PC-3 (cell line): ENCODE measurements around the gene TARS1. TPM values are rescaled to one million over a fixed set of nuclear protein-coding genes. Genes with fewer than 3 reads are reported as not detected.

ENCODE experiments used
- ATAC-seq: fragments of 200-7000 bp; cut with Tn5 transposase; 2 replicates; pipeline ENCODE4 v1.9.1; 2020; ENCODE audit warnings: mild to moderate bottlenecking, moderate library complexity
- BruUV-seq: library from RNA; stranded (reverse); fragments of 400-500 nt; replicated peaks from 2 replicates; lab custom pipeline; 2021; lab: Mats Ljungman, UMichigan
- CTCF ChIA-PET: fragments of 300-600 bp; sonication (Branson Sonifier 250); formaldehyde crosslinking; loops from one replicate; lab custom pipeline; 2022; ENCODE audit warnings: antibody characterized with exemption; lab: Charles Lee
- POLR2A ChIA-PET: fragments of 300-600 bp; sonication (Branson Sonifier 250); formaldehyde crosslinking; loops from one replicate; lab custom pipeline; 2022; ENCODE audit warnings: antibody characterized with exemption; ENCODE audit not compliant: unreplicated experiment; lab: Charles Lee
- DNase-seq: peaks from one replicate; pipeline ENCODE4 v3.0.0-alpha.2; 2015
- H2AFZ ChIP-seq: fragments of 300-600 bp; sonication (generic); 2 replicates; pipeline ENCODE4 v1.6.0; 2016; ENCODE audit warnings: antibody characterized with exemption, low read length
- H3F3A ChIP-seq: fragments of 300-600 bp; sonication (generic); one replicate; pipeline ENCODE4 v1.6.0; 2017; ENCODE audit warnings: antibody characterized with exemption, low read length, control low read depth, mild to moderate bottlenecking; ENCODE audit not compliant: unreplicated experiment
- H3K27ac ChIP-seq: fragments of 300-600 bp; sonication (generic); 2 replicates; pipeline ENCODE4 v1.5.1; 2016; ENCODE audit warnings: mild to moderate bottlenecking, low read length
- H3K27me3 ChIP-seq: fragments of 300-600 bp; sonication (generic); 2 replicates; pipeline ENCODE4 v1.6.1; 2016; ENCODE audit warnings: low read length, mixed read lengths
- H3K36me3 ChIP-seq: fragments of 300-600 bp; sonication (generic); 2 replicates; pipeline ENCODE4 v1.6.1; 2016; ENCODE audit warnings: low read depth, mixed run types, low read length, mixed read lengths
- H3K4me1 ChIP-seq: fragments of 300-600 bp; sonication (generic); 2 replicates; pipeline ENCODE4 v1.5.1; 2016; ENCODE audit warnings: low read length; ENCODE audit not compliant: insufficient read depth
- H3K4me2 ChIP-seq: fragments of 300-600 bp; sonication (generic); 2 replicates; pipeline ENCODE4 v1.6.0; 2016; ENCODE audit warnings: low read length
- H3K4me3 ChIP-seq: fragments of 300-600 bp; sonication (generic); 2 replicates; pipeline ENCODE4 v1.5.1; 2016; ENCODE audit warnings: mild to moderate bottlenecking, low read length, mixed read lengths
- H3K79me2 ChIP-seq: fragments of 300-600 bp; sonication (generic); 2 replicates; pipeline ENCODE4 v1.6.1; 2017; ENCODE audit warnings: low read length, mixed read lengths
- H3K9ac ChIP-seq: fragments of 300-600 bp; sonication (generic); 2 replicates; pipeline ENCODE4 v1.6.0; 2016; ENCODE audit warnings: mild to moderate bottlenecking, low read length
- H3K9me2 ChIP-seq: fragments of 300-600 bp; sonication (generic); replicated peaks from 2 replicates; pipeline ENCODE4 v1.6.1; 2016; ENCODE audit warnings: mixed run types, low read length, mixed read lengths
- H3K9me3 ChIP-seq: fragments of 300-600 bp; sonication (generic); 2 replicates; pipeline ENCODE4 v1.6.1; 2016; ENCODE audit warnings: low read length, mixed read lengths
- H4K20me1 ChIP-seq: fragments of 300-600 bp; sonication (generic); 2 replicates; pipeline ENCODE4 v1.6.1; 2016; ENCODE audit warnings: low read length, mixed read lengths
- EZH2 ChIP-seq: fragments of 300-600 bp; sonication (generic); IDR thresholded peaks from one replicate; pipeline ENCODE4 v1.6.1; 2017; ENCODE audit warnings: antibody characterized with exemption, mild to moderate bottlenecking, low read length; ENCODE audit not compliant: unreplicated experiment
- EZH2phosphoT487 ChIP-seq: fragments of 300-600 bp; sonication (generic); IDR thresholded peaks from 2 replicates; pipeline ENCODE4 v1.6.1; 2018; ENCODE audit warnings: mild to moderate bottlenecking, antibody characterized with exemption, low read length, borderline replicate concordance
- intact Hi-C: fragments of 100-400 bp; cut with micrococcal nuclease; formaldehyde crosslinking; loops from 2 replicates; pipeline ENCODE4 v1.9.0; 2023
- total RNA-seq: library from RNA; depleted of rRNA; stranded (reverse); fragments of >200 nt; gene quantifications from 2 replicates; pipeline ENCODE4 v1.2.3, GENCODE V29; 2014
- TF ChIP-seq, protein P1 (sequence below): fragments of 300-600 bp; sonication (generic); conservative IDR thresholded peaks from 2 replicates; pipeline ENCODE4 v1.5.1; 2017; ENCODE audit warnings: antibody characterized with exemption, low read depth, mild to moderate bottlenecking, low read length

The TARS1 gene
- total RNA-seq, 1 experiment from 2014 or later, result 221 TPM

DNA sequence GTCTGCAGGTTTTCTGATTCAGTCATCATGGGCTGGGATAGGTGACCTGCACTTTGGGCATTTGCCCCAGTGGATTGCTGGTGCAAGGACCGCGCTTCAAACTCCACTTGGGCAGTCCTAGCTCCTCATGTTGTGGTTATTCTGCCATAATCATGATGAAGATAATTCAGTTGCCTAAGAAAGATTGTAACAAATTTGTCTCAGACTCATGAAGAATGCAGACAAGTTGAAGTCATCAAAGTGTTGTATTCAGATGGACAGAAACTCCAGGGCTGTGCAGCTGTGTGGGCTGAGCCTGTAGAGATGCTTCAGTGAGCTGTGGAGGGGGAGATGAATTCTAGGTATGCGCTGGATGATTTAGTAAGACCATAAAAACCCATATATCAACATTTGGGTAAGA, 38.5 kb downstream of the TARS1 start:
- H3K9me3 ChIP-seq, result no peaks in the 10 kb centered on the region
- H3K36me3 ChIP-seq, result peaks cover 9% of the 10 kb centered on the region; the same call in 1 of the 2 replicates
- H3K4me3 ChIP-seq, result no peak overlapping the region
- no peaks in the 10 kb centered on the region for H3K79me2 ChIP-seq
- ATAC-seq, result no peak
- no TSS peak for BruUV-seq
- H3K27ac ChIP-seq, result no peak overlapping the region
- H3K4me2 ChIP-seq, result no peak overlapping the region
- ChIA-PET POLR2A (no interaction called here), CTCF (interaction anchor here (0.6 kb wide), 1 partner anchor 490 kb away, joined by 4 read pairs; no protein-coding TSS in a partner anchor)
- no peaks in the 10 kb centered on the region for H3K9me2 ChIP-seq
- no peaks in the 10 kb centered on the region for H4K20me1 ChIP-seq
- H3K4me1 ChIP-seq, result no peaks in the 10 kb centered on the region
- no peaks in the 10 kb centered on the region for H3F3A ChIP-seq
- DNase-seq, result no peak
- no peak overlapping the region for H2AFZ ChIP-seq
- TF ChIP-seq EZH2 (no peak), EZH2phosphoT487 (no peak)
- intact Hi-C loops, result no loop called here
- no peaks in the 10 kb centered on the region for H3K27me3 ChIP-seq
- H3K9ac ChIP-seq, result no peak overlapping the region

DNA sequence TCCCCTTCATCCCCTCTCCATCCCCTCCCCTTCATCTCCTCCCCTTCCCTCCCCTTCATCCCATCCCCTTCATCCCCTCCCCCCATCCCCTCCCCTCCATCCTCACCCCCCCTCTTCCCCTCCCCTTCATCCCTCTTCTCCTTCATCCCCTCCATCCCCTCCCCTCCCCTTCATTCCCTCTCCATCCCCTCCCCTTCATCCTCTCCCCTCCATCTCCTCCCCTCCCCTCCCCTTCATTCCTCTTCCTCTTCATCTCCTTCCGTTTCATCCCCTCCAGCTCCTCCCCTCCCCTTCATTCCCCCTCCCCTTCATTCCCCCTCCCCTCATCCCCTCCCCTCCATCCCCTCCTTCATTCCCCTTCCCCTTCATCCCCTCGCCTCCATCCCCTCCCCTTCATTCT, 40.1 kb downstream of the TARS1 start:
- no peaks in the 10 kb centered on the region for H3K27me3 ChIP-seq
- no TSS peak for BruUV-seq
- no peak overlapping the region for H3K9ac ChIP-seq
- H3K27ac ChIP-seq, result no peak overlapping the region
- intact Hi-C loops, result no loop called here
- H2AFZ ChIP-seq, result no peak overlapping the region
- ATAC-seq, result no peak
- ChIA-PET CTCF (no interaction called here), POLR2A (no interaction called here)
- no peaks in the 10 kb centered on the region for H4K20me1 ChIP-seq
- H3K4me3 ChIP-seq, result no peak overlapping the region
- H3K36me3 ChIP-seq, result 0 out of 2 replicates have a peak, but pooled peaks cover 4% of the 10 kb centered on the region
- no peaks in the 10 kb centered on the region for H3K79me2 ChIP-seq
- TF ChIP-seq EZH2phosphoT487, result no peak
- TF ChIP-seq, protein P1, sequence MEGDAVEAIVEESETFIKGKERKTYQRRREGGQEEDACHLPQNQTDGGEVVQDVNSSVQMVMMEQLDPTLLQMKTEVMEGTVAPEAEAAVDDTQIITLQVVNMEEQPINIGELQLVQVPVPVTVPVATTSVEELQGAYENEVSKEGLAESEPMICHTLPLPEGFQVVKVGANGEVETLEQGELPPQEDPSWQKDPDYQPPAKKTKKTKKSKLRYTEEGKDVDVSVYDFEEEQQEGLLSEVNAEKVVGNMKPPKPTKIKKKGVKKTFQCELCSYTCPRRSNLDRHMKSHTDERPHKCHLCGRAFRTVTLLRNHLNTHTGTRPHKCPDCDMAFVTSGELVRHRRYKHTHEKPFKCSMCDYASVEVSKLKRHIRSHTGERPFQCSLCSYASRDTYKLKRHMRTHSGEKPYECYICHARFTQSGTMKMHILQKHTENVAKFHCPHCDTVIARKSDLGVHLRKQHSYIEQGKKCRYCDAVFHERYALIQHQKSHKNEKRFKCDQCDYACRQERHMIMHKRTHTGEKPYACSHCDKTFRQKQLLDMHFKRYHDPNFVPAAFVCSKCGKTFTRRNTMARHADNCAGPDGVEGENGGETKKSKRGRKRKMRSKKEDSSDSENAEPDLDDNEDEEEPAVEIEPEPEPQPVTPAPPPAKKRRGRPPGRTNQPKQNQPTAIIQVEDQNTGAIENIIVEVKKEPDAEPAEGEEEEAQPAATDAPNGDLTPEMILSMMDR, result no peak
- no peak for TF ChIP-seq EZH2
- no peak overlapping the region for H3K4me2 ChIP-seq
- no peaks in the 10 kb centered on the region for H3F3A ChIP-seq
- H3K4me1 ChIP-seq, result no peaks in the 10 kb centered on the region
- H3K9me2 ChIP-seq, result no peaks in the 10 kb centered on the region
- no peak for DNase-seq
- no peaks in the 10 kb centered on the region for H3K9me3 ChIP-seq

DNA sequence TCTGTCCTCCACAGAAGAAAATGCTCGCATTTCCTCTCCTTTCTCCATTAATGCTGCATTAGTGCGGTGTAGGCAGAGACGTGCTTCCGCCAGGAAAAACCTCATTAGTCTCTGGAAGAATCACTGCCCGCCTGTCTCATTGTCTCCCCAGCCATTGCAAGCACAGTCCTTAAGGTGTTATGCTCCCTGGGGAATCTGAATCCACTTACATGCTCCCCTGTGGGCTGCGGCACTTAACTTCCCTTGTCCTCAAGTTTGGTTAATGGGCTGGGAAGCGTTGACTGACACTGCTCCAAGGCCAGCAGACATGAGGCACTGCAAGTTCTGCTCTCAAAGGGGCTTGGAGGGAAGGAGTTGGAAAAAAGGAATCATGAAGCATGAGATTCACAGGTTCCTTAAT, 41.6 kb downstream of the TARS1 start:
- no peaks in the 10 kb centered on the region for H3K36me3 ChIP-seq
- no peaks in the 10 kb centered on the region for H3K4me1 ChIP-seq
- H3K9me2 ChIP-seq, result no peaks in the 10 kb centered on the region
- intact Hi-C loops, result no loop called here
- no TSS peak for BruUV-seq
- H3K9ac ChIP-seq, result no peak overlapping the region
- no peak for DNase-seq
- no peaks in the 10 kb centered on the region for H3F3A ChIP-seq
- H3K79me2 ChIP-seq, result no peaks in the 10 kb centered on the region
- H4K20me1 ChIP-seq, result no peaks in the 10 kb centered on the region
- H3K27me3 ChIP-seq, result no peaks in the 10 kb centered on the region
- no peaks in the 10 kb centered on the region for H3K9me3 ChIP-seq
- H3K4me2 ChIP-seq, result no peak overlapping the region
- H2AFZ ChIP-seq, result no peak overlapping the region
- TF ChIP-seq EZH2phosphoT487, result no peak
- TF ChIP-seq EZH2, result no peak
- TF ChIP-seq, protein P1, result no peak
- ChIA-PET CTCF (no interaction called here), POLR2A (no interaction called here)
- H3K27ac ChIP-seq, result no peak overlapping the region
- no peak overlapping the region for H3K4me3 ChIP-seq
- no peak for ATAC-seq
